Stomach (tissue), 19 donors: ENCODE measurements around the gene CENPC. TPM values are rescaled to one million over a fixed set of nuclear protein-coding genes. Genes with fewer than 3 reads are reported as not detected.

Experiments used
- DNase-seq, 2 donors: peaks; one replicate each; pipeline versions ENCODE4 v3.0.0 to v3.0.0-alpha.2; 2013 to 2019
- H3K27ac ChIP-seq, 5 donors: fragments of 200-600 bp in 4 of 5; sonication (generic) in 4 of 5; one replicate each; pipeline ENCODE4 v1.5.1; 2013 to 2019; ENCODE audit warnings: mild to moderate bottlenecking in 1 of 5, moderate library complexity in 1 of 5
- H3K27me3 ChIP-seq, 3 donors: fragments of 200-600 bp; sonication (generic); one replicate each; pipeline ENCODE4 v1.5.1; 2017 to 2019; ENCODE audit warnings: mixed run types in 1 of 3
- H3K36me3 ChIP-seq, 4 donors: fragments of 200-600 bp; sonication (generic); 1 replicate in 3 of 4; 2 replicates in 1 of 4; pipeline ENCODE4 v1.5.1; 2016 to 2019
- H3K4me1 ChIP-seq, 4 donors: fragments of 200-600 bp; sonication (generic); one replicate each; pipeline ENCODE4 v1.5.1; 2016 to 2019
- H3K4me3 ChIP-seq, 4 donors: fragments of 200-600 bp; sonication (generic) in 3 of 4; one replicate each; pipeline ENCODE4 v1.5.1; 2016 to 2019; ENCODE audit warnings: mild to moderate bottlenecking in 1 of 4
- H3K9me3 ChIP-seq, 4 donors: fragments of 200-600 bp; sonication (generic); one replicate each; pipeline ENCODE4 v1.5.1; 2016 to 2019
- CTCF ChIP-seq, 7 experiments: fragments of 450-650 bp in 4 of 7; fragments of 200-600 bp in 3 of 7; sonication (generic) in 3 of 7; IDR thresholded peaks; one replicate each; pipeline ENCODE4 v1.5.1; 2016 to 2019; ENCODE audit warnings: antibody characterized with exemption in 7 of 7, control low read depth in 2 of 7, mild to moderate bottlenecking in 1 of 7
- EP300 ChIP-seq: sonication (generic); formaldehyde crosslinking; IDR thresholded peaks from one replicate; pipeline ENCODE4 v1.6.1; 2017; ENCODE audit warnings: antibody characterized with exemption
- POLR2A ChIP-seq, 4 donors: fragments of 450-650 bp; IDR thresholded peaks; one replicate each; pipeline ENCODE4 v1.6.1; 2016; ENCODE audit warnings: antibody characterized with exemption in 4 of 4, control low read depth in 2 of 4, mild to moderate bottlenecking in 1 of 4, moderate library complexity in 1 of 4
- POLR2AphosphoS5 ChIP-seq, 3 donors: sonication (generic); formaldehyde crosslinking; IDR thresholded peaks; one replicate each; pipeline ENCODE4 v1.6.1; 2016; ENCODE audit warnings: antibody characterized with exemption in 3 of 3
- WGBS, 5 donors: extraction: QIAGEN DNeasy Blood & Tissue Kit in 3 of 5; methylation state at CpG; one replicate each; pipeline versions ENCODE4 v1.1.5 to v1.1.7; 2013 to 2018; 5-methylcytosine and 5-hydroxymethylcytosine counted together
- intact Hi-C: fragments of 100-400 bp; cut with DNase I; formaldehyde crosslinking; loops from one replicate; pipeline ENCODE4 v1.15.1; 2023; ENCODE audit warnings: low total_unique reads
- long read RNA-seq, 10 donors: transcript quantifications; one replicate each; lab custom pipeline, GENCODE V29; 2026
- polyA plus RNA-seq, 3 donors: library from polyadenylated mRNA; stranded (reverse); fragments of 200-250 nt; gene quantifications; one replicate each; pipeline ENCODE4 v1.2.3, GENCODE V29; 2013
- total RNA-seq, 5 donors: library from RNA; depleted of rRNA; stranded (reverse); fragments of >200 nt; gene quantifications; one replicate each; pipeline versions ENCODE4 v1.1.0 to v1.2.3, GENCODE V29; 2014 to 2016
- donor health status: healthy with polysubstance abuse.
- donor health status: Bipolar disorder and iron deficiency.
- donor health status: healthy.

Gene CENPC, protein sequence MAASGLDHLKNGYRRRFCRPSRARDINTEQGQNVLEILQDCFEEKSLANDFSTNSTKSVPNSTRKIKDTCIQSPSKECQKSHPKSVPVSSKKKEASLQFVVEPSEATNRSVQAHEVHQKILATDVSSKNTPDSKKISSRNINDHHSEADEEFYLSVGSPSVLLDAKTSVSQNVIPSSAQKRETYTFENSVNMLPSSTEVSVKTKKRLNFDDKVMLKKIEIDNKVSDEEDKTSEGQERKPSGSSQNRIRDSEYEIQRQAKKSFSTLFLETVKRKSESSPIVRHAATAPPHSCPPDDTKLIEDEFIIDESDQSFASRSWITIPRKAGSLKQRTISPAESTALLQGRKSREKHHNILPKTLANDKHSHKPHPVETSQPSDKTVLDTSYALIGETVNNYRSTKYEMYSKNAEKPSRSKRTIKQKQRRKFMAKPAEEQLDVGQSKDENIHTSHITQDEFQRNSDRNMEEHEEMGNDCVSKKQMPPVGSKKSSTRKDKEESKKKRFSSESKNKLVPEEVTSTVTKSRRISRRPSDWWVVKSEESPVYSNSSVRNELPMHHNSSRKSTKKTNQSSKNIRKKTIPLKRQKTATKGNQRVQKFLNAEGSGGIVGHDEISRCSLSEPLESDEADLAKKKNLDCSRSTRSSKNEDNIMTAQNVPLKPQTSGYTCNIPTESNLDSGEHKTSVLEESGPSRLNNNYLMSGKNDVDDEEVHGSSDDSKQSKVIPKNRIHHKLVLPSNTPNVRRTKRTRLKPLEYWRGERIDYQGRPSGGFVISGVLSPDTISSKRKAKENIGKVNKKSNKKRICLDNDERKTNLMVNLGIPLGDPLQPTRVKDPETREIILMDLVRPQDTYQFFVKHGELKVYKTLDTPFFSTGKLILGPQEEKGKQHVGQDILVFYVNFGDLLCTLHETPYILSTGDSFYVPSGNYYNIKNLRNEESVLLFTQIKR
- total RNA-seq: 100 to 1,000 TPM in 1 of 5 donors, 10 to 100 TPM in 4; 30.3 to 159 (median 40.3) TPM
- 1 to 10 TPM; 2.7 to 5.8 (median 5.2) TPM for polyA plus RNA-seq
- long read RNA-seq, donor 1, partial matches to known transcripts: 0 of 1 reads
- long read RNA-seq, donor 1, other reads (novel, unspliced or antisense): 0 of 1 reads
- long read RNA-seq, donor 2, full-length matches to known transcripts: 1 of 1 reads
- long read RNA-seq, donor 2, partial matches to known transcripts: 0 of 1 reads
- long read RNA-seq, donor 2, other reads (novel, unspliced or antisense): 0 of 1 reads
- long read RNA-seq, donor 3: 0 reads
- long read RNA-seq, donor 4: 0 reads
- long read RNA-seq, donor 5: 0 reads
- long read RNA-seq, donor 6: 0 reads
- long read RNA-seq, donor 7: 0 reads
- long read RNA-seq, donor 8: 0 reads
- long read RNA-seq, donor 9, full-length matches to known transcripts: 2 of 2 reads
- long read RNA-seq, donor 9, partial matches to known transcripts: 0 of 2 reads
- long read RNA-seq, donor 9, other reads (novel, unspliced or antisense): 0 of 2 reads
- long read RNA-seq, donor 10, partial matches to known transcripts: 0 of 1 reads
- long read RNA-seq, donor 10, other reads (novel, unspliced or antisense): 0 of 1 reads

GRCh38 chr4:67545199-67546003 is at the start of gene CENPC:
Gene CENPC, minus strand, starts transcription at chr4:67545503. Its CDS starts 148 bp downstream, at chr4:67545355.
- 0 to 1% (median 1%) methylated on average over 22 to 53 of the region's 53 CpGs for WGBS, 5 donors
- peak; percentile 96 to 99 for DNase-seq
- Histone ChIP-seq H3K27ac (peak within 1 kb of the TSS; percentile 84 to 95 (median 94)), H3K36me3 (peaks cover 0 to 24% (median 15%) of the 10 kb centered on the region in 4 donors), H3K9me3 (no peaks in the 10 kb centered on the region), H3K4me3 (peak within 1 kb of the TSS; percentile 54 to 87 (median 74)), H3K4me1 (peaks cover 7 to 52% (median 32%) of the 10 kb centered on the region in 4 donors), H3K27me3 (no peaks in the 10 kb centered on the region)
- TF ChIP-seq CTCF (IDR thresholded peaks at IDR 0.05): no peak
- TF ChIP-seq POLR2A (IDR thresholded peaks at IDR 0.05): peak in 2 of 4 donors; percentile 49 to 74
- TF ChIP-seq EP300: no peak
- peak; percentile 64 to 93 (median 93) for TF ChIP-seq POLR2AphosphoS5 (IDR thresholded peaks at IDR 0.05)
- intact Hi-C loops: no loop called here

- TF ChIP-seq POLR2A (IDR thresholded peaks at IDR 0.05): no peak
- no peak for TF ChIP-seq POLR2AphosphoS5 (IDR thresholded peaks at IDR 0.05)
- TF ChIP-seq CTCF (IDR thresholded peaks at IDR 0.05): no peak
- no peak for TF ChIP-seq EP300
- no peaks in the 10 kb centered on the region for H3K9me3 ChIP-seq
- WGBS, 5 donors: 51 to 62% (median 54%) methylated on average over 2 of the region's 2 CpGs
- H3K27ac ChIP-seq: no peak overlapping the region
- H3K27me3 ChIP-seq: no peaks in the 10 kb centered on the region
- intact Hi-C loops: no loop called here
- H3K4me3 ChIP-seq: no peak overlapping the region
- no peak for DNase-seq
- H3K36me3 ChIP-seq: no peaks in the 10 kb centered on the region
- no peaks in the 10 kb centered on the region for H3K4me1 ChIP-seq
These were observed 48.5 kb upstream of the CENPC start for GRCh38 chr4:67593741-67594175.

GRCh38 chr4:67587156-67587555 is 41.9 kb upstream of the CENPC start:
- H3K36me3 ChIP-seq: no peaks in the 10 kb centered on the region
- DNase-seq: no peak
- H3K4me3 ChIP-seq: no peak overlapping the region
- no peak for TF ChIP-seq CTCF (IDR thresholded peaks at IDR 0.05)
- no peak for TF ChIP-seq POLR2AphosphoS5 (IDR thresholded peaks at IDR 0.05)
- no peak for TF ChIP-seq POLR2A (IDR thresholded peaks at IDR 0.05)
- no peak for TF ChIP-seq EP300
- WGBS, 5 donors: 84 to 92% (median 88%) methylated on average over 3 of the region's 3 CpGs
- no peaks in the 10 kb centered on the region for H3K27me3 ChIP-seq
- intact Hi-C loops: no loop called here
- H3K27ac ChIP-seq: no peak overlapping the region
- H3K9me3 ChIP-seq: no peaks in the 10 kb centered on the region
- H3K4me1 ChIP-seq: no peaks in the 10 kb centered on the region
